ENCODE measurements around the gene FSCN2. TPM values are rescaled to one million over a fixed set of nuclear protein-coding genes. Genes with fewer than 3 reads are reported as not detected.
"Not testable (repeated sequence)": the region's sequence is repeated elsewhere in the genome, so short reads cannot be mapped to it uniquely, and the experiment has no call there.

The FSCN2 gene
- total RNA-seq, 4 donors from 2014 or later, result 1.2 to 7.9 (median 5.2) TPM

DNA sequence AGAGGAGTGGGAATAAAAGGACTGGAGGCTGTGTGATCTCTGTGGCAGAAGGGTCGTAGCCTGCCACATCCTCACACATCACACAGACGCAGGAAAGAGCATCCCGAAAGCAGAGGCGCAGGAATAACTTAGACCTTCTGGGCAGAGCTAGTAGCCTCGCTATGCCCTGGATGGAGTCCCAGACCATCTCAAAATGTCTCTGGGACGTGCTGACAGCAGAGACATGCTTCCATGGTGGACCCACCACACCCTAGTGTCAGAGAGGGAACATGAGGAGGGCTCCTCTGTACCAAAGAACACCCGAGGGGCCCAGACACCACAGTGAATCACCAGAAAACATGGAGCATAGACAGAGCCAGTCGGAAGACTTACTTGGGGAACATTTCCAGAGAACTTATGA lies 53.6 kb downstream of the FSCN2 start:
- DNase-seq, result no peak
- no peaks in the 10 kb centered on the region for H3K9me3 ChIP-seq
- H3K4me1 ChIP-seq, result no peaks in the 10 kb centered on the region
- H3K27me3 ChIP-seq, result no peaks in the 10 kb centered on the region
- H3K36me3 ChIP-seq, result peaks cover 0 to 70% (median 0%) of the 10 kb centered on the region in 3 donors
- TF ChIP-seq POLR2A (IDR thresholded peaks at IDR 0.05) (no peak), CTCF (IDR thresholded peaks at IDR 0.05) (no peak)
- no peak overlapping the region for H3K4me3 ChIP-seq
- H3K27ac ChIP-seq, result no peak overlapping the region

GRCh38 chr17:81582341-81582740 lies 54.2 kb downstream of the FSCN2 start:
- TF ChIP-seq CTCF (IDR thresholded peaks at IDR 0.05) (no peak), POLR2A (IDR thresholded peaks at IDR 0.05) (no peak)
- H3K36me3 ChIP-seq, result peaks cover 0 to 76% (median 0%) of the 10 kb centered on the region in 3 donors
- H3K9me3 ChIP-seq, result no peaks in the 10 kb centered on the region
- DNase-seq, result no peak
- H3K27ac ChIP-seq, result no peak overlapping the region
- no peak overlapping the region for H3K4me3 ChIP-seq
- no peaks in the 10 kb centered on the region for H3K27me3 ChIP-seq
- H3K4me1 ChIP-seq, result no peaks in the 10 kb centered on the region

DNA sequence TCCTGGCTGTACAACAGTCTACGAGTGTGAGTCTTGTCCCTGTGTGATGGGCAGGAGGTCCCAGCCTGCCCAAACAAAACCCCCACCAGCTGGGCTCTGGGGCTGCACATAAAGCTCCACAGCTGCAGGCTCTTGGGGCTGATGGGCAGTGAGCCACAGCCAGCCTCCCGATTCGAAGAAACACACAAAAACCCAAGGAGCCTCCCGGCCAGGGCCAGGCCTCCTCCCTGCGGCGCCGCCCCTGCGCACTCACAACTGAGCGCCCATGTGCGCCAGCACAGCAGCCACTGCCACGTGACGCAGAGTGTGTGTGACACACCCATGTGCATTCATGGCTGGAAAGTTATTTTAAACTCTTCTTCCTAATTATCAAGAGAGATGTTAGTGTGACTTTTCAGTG lies 54.6 kb downstream of the FSCN2 start:
- no peaks in the 10 kb centered on the region for H3K9me3 ChIP-seq
- H3K4me3 ChIP-seq, result no peak overlapping the region
- no peaks in the 10 kb centered on the region for H3K27me3 ChIP-seq
- no peaks in the 10 kb centered on the region for H3K4me1 ChIP-seq
- H3K27ac ChIP-seq, result no peak overlapping the region
- TF ChIP-seq CTCF (IDR thresholded peaks at IDR 0.05), result no peak
- no peak for TF ChIP-seq POLR2A (IDR thresholded peaks at IDR 0.05)
- no peak for DNase-seq
- peaks cover 0 to 77% (median 0%) of the 10 kb centered on the region in 3 donors for H3K36me3 ChIP-seq

- H3K4me3 ChIP-seq, result no peak overlapping the region
- H3K27ac ChIP-seq, result no peak overlapping the region
- H3K36me3 ChIP-seq, result peaks cover 0 to 79% (median 0%) of the 10 kb centered on the region in 3 donors
- DNase-seq, result no peak
- H3K4me1 ChIP-seq, result no peaks in the 10 kb centered on the region
- TF ChIP-seq CTCF (IDR thresholded peaks at IDR 0.05) (no peak), POLR2A (IDR thresholded peaks at IDR 0.05) (no peak)
- H3K27me3 ChIP-seq, result no peaks in the 10 kb centered on the region
- H3K9me3 ChIP-seq, result no peaks in the 10 kb centered on the region
Observed at GRCh38 chr17:81583589-81584342, 55.6 kb downstream of the FSCN2 start.

DNA sequence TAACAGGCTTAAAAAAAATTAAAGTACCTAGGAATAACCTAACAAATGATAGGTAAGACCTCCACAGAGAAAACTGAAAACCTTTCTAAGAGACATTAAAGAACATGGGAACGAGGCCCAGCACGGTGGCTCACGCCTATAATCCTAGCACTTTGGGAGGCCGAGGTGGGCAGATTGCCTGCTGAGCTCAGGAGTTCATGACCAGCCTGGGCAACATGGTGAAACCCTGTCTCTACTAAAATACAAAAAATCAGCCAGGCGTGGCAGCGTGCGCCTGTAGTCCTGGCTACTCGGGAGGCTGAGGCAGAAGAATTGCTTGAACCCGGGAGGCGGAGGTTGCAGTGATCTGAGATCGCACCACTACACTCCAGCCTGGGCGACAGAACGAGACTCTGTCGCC lies 56.6 kb downstream of the FSCN2 start:
- not testable (repeated sequence) for H3K4me3 ChIP-seq, DNase-seq, H3K4me1 ChIP-seq, H3K27me3 ChIP-seq, H3K27ac ChIP-seq, H3K9me3 ChIP-seq
- peaks cover 0 to 78% (median 0%) of the 10 kb centered on the region in 3 donors for H3K36me3 ChIP-seq

DNA sequence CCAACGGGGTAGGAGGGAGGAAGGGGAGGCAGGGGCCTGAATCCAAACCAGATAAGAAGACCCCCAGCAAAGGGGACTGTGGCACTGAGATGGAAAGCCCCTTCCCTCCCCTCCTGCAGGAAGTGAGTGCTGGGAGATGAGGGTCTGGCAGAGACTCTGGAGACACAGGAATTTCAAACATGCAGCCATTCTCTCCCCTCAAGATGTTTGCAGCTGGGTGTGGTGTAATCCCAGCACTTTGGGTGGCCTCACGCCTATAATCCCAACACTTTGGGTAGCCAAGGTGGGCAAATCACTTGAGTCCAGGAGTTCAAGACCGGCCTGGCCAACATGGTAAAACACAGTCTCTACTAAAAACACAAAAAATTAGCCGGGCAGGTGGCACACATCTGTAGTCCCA lies 57.9 kb downstream of the FSCN2 start:
- TF ChIP-seq CTCF (IDR thresholded peaks at IDR 0.05) (no peak), POLR2A (IDR thresholded peaks at IDR 0.05) (no peak)
- H3K36me3 ChIP-seq, result peaks cover 0 to 90% (median 0%) of the 10 kb centered on the region in 3 donors
- no peak overlapping the region for H3K27ac ChIP-seq
- DNase-seq, result no peak
- no peak overlapping the region for H3K4me3 ChIP-seq
- H3K4me1 ChIP-seq, result no peaks in the 10 kb centered on the region
- H3K27me3 ChIP-seq, result no peaks in the 10 kb centered on the region
- no peaks in the 10 kb centered on the region for H3K9me3 ChIP-seq

Small RNA genes lying within 50 kb of the gene (small RNA-seq; reads per million reads assigned to genes)
- 0 reads per million in 2 donors for gene RF00019

Other genes with a start within 250 kb of the FSCN2 start
- 100 to 1,000 TPM; 126 to 206 (median 169) TPM for gene SLC38A10, start 233.1 kb upstream of the FSCN2 start, total RNA-seq
- gene BAHCC1, start 132.9 kb upstream of the FSCN2 start, total RNA-seq, result 10 to 100 TPM; 11.6 to 43.0 (median 23.9) TPM
- gene ACTG1, start 15.6 kb upstream of the FSCN2 start, total RNA-seq, result 1,000 to 10,000 TPM; 2,510 to 3,878 (median 3,203) TPM
- 10 to 100 TPM; 38.2 to 66.9 (median 52.2) TPM for gene FAAP100, start 24.0 kb downstream of the FSCN2 start, total RNA-seq
- gene NPLOC4, start 108.7 kb downstream of the FSCN2 start, total RNA-seq, result 100 to 1,000 TPM in 3 of 4 donors, 10 to 100 TPM in 1; 77.2 to 911 (median 122) TPM
- gene TSPAN10, start 108.8 kb downstream of the FSCN2 start, total RNA-seq, result not detected
- not detected for gene PDE6G, start 128.2 kb downstream of the FSCN2 start, total RNA-seq
- 10 to 100 TPM in 3 of 4 donors, 1 to 10 TPM in 1; 1.7 to 55.4 (median 41.9) TPM for gene OXLD1, start 138.2 kb downstream of the FSCN2 start, total RNA-seq
- gene CCDC137, start 138.4 kb downstream of the FSCN2 start, total RNA-seq, result 10 to 100 TPM; 13.9 to 27.2 (median 17.0) TPM
- 10 to 100 TPM; 33.5 to 45.4 (median 43.4) TPM for gene ARL16, start 155.4 kb downstream of the FSCN2 start, total RNA-seq
- 100 to 1,000 TPM; 118 to 186 (median 171) TPM for gene HGS, start 155.6 kb downstream of the FSCN2 start, total RNA-seq
- 10 to 100 TPM; 65.6 to 99.9 (median 76.4) TPM for gene MRPL12, start 175.0 kb downstream of the FSCN2 start, total RNA-seq
- 100 to 1,000 TPM in 1 of 4 donors, 10 to 100 TPM in 3; 37.1 to 109 (median 64.1) TPM for gene SLC25A10, start 183.9 kb downstream of the FSCN2 start, total RNA-seq

Data from Peyer's patch (tissue), 4 donors.